Ureter (tissue), 1 donor: ENCODE results near the gene CAPS2. TPM values are rescaled to one million over a fixed set of nuclear protein-coding genes. Genes with fewer than 3 reads are reported as not detected.
A peak's percentile ranks its signal among the peaks of the same experiment; 100 is the strongest.
"Not testable (repeated sequence)": the region's sequence is repeated elsewhere in the genome, so short reads cannot be mapped to it uniquely, and the experiment has no call there.

Experiments used
- DNase-seq: peaks from one replicate; pipeline ENCODE4 v3.0.0-alpha.2; 2020; ENCODE audit warnings: low spot score
- total RNA-seq: library from RNA; stranded (reverse); gene quantifications from one replicate; pipeline ENCODE4 v1.2.4, GENCODE V29; 2023
- donor health status: DM: yes; HTN: yes; CAD: no.

CAPS2 gene
- 11.4 TPM for total RNA-seq

DNA sequence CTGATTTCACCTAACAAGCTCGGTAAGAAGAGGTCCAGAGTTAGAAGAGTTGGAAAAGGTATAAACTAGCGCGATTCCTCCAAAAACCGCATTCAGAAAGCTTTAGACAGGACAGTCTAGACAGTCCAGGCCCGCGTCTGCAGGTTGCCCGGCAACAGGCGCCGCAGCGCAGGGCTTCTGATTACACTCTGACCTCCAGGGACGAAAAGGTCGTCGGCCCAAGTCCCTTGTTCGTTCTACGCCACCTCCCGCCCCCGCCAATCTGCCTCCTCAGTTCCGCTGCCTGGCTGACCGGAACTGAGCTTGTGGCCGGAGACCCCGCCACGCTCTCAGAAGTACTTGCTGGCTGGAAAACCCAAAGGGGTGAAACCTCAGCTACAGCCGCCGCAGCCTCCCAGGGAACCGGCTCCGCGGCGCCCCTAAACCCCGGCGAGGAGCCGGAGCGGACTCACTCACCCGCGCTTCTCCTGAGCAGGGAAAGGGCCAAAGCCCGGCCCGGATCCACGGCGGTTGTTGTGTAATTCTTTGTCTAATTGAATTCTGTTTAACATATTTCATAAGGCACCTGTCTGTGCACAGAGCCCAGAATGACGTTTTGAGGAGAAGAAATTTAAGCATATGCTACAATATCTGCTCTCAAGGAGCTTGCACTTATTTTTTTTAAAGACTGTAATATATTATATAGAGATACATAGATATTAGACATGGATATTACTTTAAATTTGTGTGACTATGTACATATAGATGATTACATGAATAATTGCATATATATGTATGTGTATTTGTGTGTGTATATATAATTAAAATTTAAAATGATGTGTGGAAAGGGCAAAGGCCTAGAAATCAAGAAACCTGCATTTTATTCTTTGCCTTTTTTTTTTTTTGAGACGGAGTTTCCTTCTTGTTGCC lies at the start of gene CAPS2:
Gene CAPS2, minus strand, starts transcription at position 407 of the 909 bp plus-strand sequence. CDS start 3,826 bp downstream, outside the sequence.
- peak; percentile 78 for DNase-seq

DNA sequence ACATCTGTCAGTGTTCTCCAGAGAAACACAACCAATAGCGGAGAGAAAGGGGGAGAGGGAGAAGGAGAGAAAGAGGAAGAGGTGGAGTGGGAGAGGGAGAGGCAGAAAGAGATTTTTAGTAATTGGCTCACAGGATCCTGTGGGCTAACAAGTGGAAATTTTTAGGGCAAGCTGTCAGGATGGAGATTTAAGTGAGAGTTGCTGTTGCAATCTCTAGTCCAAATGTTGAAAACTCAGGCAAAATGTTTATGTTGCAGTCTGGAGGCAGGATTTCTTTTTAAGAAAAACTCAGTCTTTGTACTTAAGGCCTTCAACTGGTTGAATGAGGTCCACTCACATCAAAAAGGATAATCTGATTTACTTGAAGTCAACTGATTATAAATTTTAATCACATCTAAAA lies 48.2 kb upstream of the CAPS2 start:
- no peak for DNase-seq

DNA sequence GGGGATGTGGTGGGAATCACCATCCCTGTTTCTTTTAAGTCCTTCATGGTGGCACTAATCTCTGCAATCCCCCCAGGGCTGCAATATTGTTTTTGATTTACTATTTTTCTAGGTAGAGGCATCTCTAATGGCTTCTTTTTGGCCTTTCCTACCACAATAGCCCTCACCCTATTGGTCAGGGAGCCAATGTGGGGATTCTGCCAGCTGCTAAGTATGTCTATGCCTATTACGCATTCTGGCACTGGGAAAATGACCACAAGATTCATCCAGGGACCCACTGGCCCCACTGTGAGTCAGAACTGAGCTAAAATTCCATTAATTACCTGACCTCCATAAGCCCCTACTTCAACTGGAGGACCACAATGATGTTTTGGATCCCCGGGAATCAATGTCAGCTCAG lies 44.8 kb upstream of the CAPS2 start:
- DNase-seq: no peak

DNA sequence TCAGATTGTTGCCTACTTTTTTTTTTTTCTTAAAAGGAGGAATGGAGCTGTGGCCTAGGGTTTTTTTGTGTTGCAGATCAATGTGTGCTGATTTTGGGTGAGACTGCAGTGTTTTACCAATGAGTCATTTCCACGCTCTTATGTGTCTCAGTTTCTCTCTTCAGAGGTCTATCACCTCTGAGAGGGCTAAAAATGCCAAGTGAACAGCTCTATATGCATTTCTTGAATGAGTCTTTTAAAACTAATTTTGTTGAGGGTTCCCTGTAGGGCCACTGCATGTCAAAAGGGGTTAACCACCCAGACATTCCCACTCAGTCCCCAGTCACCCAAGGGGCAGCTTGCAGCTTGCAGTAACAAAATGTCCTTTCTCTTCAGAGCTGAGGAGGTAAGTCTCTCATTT lies 36.5 kb upstream of the CAPS2 start:
- no peak for DNase-seq

DNA sequence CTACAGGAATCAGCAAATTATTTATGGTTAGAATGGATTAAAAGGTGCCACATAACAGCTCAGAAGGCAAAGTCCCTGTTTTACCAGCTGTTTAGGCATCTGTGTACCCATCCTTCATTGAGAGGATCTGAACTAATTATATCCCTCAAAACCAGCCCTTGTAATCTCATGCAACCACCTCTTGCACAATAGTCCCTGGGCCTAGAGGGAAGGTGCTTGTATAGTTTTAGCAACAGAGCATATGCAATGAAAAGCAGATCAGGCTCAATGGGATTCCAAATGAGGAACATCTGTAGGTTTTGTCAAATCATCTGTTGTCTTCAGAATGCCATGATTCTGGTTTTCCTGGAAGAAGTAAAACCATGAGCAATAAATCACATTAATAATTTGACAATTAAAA lies 34.8 kb upstream of the CAPS2 start:
- DNase-seq: no peak

DNA sequence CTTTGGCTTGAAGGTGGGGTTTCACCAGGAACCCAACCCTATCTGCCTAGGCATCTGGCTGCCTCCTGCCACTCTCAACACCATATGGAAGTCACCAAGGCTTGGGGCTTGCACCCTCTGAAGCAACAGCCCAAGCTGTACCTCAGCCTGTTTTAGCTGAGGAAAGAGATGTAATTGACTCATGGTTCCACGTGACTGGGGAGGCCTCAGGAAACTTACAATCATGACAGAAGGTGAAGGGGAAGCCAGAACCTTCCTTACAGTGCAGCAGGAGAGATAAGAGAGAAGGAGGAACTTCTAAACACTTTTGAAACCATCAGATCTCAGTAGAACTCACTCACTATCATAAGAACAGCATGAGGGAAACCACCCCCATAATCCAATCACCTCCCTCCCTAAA lies 31.3 kb upstream of the CAPS2 start:
- no peak for DNase-seq

DNA sequence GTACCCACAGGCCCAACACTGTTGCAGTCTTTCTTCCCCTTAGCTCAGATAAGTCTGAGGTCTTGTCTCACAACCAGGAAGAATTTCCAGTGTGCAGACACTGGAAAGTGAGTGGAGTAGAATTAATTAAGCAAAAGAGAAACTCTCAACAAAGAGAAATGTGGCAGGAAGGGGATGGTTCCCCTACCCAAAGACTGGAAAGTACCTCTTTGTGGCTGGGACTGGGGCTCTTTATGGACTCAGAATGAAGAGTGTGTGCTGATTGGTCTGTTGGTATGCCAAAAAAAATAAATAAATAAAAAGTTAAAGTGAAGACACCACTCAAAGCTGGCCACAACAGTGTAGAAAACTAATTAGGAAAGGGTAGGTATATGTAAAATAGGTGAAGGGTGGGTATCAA lies 30.8 kb upstream of the CAPS2 start:
- no peak for DNase-seq

DNA sequence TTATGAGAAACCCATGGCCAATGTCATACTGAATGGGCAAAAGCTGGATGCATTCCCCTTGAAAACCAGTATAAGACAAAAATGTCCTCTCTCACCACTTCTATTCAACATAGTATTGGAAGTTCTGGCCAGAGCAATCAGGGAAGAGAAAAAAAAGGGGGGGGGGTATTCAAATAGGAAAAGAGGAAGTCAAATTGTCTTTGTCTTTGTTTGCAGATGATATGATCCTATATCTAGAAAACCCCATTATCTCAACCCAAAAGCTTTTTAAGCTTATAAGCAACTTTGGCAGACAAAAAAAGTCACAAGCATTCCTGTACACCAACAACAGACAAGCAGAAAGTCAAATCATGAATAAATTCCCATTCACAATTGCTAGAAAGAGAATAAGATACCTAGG lies 23.9 kb upstream of the CAPS2 start:
- no peak for DNase-seq

DNA sequence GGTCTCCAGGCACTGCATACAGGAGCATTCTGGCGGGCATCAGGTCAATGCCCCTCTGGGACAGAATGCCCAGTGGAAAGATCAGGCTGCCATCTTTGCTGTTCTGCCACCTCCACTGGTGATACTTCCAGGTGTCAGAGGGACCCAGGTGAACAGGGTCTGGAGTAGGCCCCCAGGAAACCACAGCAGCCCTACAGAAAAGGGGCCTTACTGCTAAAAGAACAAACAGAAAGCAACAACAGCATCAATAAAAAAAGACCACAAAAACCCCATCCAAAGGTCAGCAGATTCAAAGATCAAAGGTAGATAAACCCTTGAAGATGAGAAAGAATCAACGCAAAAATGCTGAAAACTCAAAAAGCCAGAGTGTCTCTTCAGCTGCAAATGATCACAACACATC lies 20.3 kb upstream of the CAPS2 start:
- DNase-seq: no peak

DNA sequence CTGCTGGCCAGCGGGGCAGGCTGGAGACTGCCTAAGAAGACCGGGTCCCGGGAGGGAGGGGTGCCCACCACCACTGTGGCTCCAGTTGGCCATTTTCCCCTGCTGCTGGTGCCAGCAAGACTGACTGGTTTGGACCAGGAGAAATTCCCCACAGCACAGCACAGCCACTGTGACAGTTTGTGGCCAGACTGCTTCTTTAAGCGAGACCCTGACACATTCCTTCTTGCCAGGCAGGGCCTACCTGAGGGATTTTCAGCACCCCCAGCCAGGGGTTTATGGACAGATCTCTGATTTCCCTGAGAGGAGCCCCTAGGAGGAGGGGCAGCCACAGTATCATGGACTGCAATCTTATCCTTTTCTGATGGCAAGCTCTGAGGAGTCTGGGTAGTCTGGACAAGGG lies 19.8 kb upstream of the CAPS2 start:
- no peak for DNase-seq

DNA sequence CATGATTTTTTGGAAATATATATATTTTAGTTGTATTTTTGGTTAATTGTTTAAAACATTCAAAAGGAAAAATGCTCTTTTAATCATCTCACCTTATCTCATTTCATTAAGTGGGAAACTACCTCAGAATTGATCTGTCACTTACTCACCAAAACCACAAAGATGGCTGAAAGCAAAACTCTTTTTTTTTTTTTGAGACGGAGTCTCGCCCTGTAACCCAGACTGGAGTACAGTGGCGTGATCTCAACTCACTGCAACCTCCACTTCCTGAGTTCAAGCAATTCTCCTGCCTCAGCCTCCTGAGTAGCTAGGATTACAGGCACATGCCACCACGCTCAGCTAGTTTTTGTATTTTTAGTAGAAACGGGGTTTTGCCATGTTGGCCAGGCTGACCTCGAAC lies 16.1 kb upstream of the CAPS2 start:
- DNase-seq: not testable (repeated sequence)

DNA sequence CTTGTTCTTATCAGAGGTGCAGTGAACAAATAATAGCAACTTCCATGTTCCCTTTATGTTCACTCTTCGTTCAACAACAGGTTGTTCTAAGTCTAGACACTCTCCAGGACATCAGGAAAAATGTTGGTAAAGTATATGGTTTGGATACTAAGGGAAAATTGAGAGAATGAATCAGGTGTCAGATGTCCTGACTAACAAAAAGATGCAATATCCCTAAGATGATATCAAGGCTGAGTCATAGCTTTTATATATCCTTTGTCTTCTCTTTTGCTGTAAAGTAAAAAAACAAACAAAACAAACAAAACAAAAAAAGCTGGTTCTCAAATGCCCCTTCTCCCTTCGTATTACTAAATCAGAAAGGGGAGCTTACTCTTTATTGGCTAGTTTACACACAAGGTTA lies 15.4 kb upstream of the CAPS2 start:
- no peak for DNase-seq

DNA sequence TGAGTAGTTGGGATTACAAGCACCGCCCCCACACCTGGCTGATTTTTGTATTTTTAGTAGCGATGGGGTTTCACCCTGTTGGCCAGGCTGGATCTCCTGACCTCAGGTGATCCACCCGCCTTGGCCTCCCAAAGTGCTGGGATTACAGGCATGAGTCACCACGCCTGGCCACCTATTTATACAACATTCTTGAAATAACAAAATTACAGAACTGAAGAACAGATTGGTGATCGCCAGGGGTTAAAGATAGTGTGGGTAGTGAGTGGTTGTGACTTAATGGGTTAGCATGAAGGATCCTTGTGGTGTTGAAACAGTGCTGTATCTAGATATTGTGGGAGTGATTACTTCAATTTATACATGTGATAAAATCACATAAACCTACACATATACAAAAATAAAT lies 11.7 kb upstream of the CAPS2 start:
- DNase-seq: no peak

DNA sequence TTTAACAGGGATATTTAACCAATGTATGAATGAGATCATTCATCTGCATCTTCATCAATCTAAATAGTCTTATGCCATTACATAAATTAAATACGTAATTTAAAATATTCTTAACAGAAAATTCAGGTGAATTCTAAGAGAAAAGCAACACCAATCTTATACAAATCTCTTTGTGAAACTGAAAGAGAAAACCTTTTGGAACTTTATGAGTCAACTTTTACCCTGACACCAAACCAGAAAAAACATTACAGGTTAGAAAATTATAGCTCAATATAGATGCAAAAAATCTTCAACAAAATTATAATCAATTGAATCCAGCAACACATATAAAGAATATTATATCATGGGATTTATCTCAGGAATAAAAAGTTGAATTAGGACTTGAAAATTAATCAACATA lies 7.8 kb upstream of the CAPS2 start:
- no peak for DNase-seq

DNA sequence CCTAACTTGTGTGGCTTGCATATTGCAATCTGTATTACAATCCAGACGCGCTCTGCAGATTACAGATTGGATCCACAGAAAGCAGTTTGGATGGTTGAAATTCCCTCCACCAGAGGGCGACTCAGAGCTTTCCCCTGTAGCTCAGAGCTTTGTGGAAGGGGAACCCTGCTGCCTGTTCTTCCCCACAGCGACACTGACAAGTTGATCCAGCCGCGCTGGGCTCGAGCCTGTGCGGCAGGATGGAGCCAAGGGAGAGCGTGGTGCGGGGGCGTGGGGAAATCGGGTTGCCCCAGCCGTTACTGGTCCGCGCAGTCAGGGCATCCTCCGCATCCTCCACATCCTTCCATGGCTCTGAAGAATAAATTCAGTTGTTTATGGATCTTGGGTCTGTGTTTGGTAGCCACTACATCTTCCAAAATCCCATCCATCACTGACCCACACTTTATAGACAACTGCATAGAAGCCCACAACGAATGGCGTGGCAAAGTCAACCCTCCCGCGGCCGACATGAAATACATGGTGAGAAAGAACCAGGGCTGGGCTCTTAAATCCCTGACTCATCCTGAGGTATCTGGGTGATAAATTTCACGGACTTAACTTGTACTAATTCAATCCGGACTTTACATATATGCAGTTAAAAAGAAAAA lies 4.4 kb upstream of the CAPS2 start, which contains the start of gene GLIPR1L1:
Gene GLIPR1L1, plus strand, starts transcription at position 287 of the 647 bp plus-strand sequence. Its CDS starts 59 bp downstream, at position 346.
- DNase-seq: peak; percentile 89

DNA sequence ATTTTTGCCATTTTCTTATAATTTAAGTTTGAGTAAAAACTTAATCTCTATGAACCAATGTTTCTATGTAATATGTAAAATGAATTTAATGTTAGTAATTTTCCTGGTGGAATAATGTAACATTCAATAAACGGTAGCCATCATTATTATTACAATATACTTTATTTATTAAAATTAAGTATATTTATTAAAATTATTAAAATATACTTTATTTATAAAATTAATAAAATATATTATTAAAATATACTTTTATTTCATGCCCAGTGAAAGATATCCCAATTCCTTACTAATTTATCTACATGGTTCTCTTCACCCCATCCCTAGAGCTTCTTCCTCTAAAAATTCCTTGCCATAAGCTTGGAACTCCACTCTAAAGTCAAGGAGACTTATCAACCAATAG lies 2.5 kb downstream of the CAPS2 start:
- DNase-seq: no peak

DNA sequence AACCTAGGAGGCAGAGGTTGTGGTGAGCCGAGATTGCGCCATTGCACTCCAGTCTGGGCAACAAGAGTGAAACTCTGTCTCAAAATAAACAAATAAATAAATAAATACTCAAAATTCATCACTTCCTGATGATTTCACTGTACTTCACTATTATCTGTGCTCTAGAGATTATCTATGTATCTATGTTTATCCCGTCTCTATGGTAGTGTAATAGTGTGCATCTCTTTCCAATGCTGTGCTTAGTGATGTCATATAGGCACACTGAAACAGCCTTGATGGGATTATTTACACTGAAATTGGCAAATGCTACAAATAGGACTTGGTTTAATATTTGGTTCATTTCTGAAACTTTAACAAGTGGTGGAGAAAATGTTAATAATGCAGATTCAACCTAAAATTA lies 6.5 kb downstream of the CAPS2 start:
- no peak for DNase-seq

DNA sequence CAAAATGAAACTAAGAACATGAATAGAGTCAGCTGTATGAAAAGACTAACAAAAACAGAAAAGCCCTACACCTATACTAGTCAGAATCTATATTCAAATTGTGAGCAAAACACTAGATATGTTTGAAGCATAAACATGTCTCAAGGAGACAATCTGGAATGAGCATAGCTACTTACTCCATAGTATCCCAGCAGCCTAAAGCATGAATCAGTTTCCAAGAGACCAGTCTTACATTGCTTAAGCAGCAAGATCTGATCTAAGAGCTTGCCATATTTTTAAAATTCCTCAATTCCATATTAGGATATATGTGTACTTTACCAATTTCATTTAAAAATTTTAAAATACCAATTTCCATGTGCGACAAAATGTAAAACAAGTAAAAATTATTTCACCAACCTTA lies 7.7 kb downstream of the CAPS2 start:
- DNase-seq: no peak

DNA sequence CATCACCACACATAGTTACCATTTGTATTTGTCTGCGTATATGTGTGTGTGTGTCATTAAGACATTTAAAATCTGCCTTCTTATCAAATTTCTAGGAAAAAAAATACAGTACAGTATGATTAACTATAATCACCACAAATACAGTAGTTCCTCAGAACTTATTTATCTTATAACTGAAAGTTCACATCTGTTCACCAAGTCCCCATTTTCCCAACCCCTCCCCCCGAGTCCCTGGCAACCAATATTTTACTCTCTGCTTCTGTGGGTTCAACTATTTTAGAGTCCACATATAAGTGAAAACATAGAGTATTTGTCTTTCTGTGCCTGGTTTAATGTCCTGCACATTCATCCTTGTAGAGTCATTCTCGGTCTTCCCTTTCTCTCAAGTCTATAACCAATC lies 12.3 kb downstream of the CAPS2 start:
- DNase-seq: no peak

DNA sequence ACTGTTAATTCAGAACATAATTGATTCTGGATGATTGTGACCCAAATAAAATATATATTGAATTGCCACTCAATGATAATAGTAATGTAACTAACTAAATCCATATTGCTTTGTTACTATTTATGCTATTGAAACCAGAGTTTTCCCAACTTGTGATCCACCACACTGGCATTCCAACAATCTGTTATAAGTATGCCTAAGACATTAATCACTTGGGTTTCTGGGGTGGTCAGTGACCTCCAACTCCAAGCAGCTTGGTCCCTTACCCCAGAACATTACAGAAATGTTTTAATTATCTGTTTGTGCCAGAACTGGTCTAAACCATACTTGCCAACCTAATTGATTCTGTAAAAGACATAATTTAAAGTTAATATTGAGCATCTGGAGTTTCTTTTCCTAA lies 14.6 kb downstream of the CAPS2 start:
- DNase-seq: no peak

DNA sequence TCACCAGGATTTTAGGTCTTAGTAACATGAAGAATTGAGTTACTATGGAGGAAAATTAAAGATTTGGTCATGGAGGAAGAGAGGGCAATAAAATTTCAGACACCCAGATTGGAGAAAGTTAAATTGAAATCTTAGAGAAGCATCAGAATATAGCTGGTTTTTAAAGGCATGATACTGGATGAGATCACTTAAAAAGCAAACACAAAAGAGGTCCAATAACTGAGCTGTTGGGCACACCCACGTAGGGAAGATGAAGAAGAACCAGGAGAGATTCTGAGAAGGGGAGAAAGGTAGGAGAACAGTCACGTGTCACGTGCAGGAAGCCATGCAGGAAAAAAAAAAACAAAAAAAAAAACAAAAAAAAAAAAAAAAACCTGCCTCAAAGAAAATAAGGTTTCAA lies 18.8 kb downstream of the CAPS2 start:
- DNase-seq: no peak

DNA sequence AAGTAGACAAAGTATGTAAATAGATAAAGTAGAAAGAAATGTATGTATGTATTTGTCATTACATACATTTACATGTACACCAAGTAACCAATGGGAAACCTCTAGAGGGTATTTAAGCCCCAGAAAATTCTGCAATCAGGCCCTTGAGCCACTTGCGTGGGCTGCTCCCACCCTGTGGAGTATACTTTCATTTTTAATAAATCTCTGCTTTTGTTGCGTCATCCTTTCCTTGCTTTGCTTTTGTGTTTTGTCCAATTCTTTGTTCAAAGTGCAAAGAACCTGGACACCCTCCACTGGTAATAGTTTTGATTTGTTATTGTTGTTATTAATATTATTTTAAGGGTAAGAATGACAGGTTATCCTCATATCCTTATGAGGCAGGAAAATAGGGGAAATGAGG lies 21.8 kb downstream of the CAPS2 start:
- DNase-seq: no peak
